Epithelial cell of proximal tubule (primary cell): Measurements from ENCODE around the gene CELF4. TPM values are rescaled to one million over a fixed set of nuclear protein-coding genes. Genes with fewer than 3 reads are reported as not detected.

Source experiments
- DNase-seq: peaks from one replicate; pipeline ENCODE4 v3.0.0-alpha.2; 2011; ENCODE audit warnings: low read depth
- H3K4me3 ChIP-seq: 2 replicates; pipeline ENCODE4 v1.5.1; 2011; ENCODE audit warnings: low read depth, mild to moderate bottlenecking, low read length
- total RNA-seq: library from RNA; depleted of rRNA; stranded (reverse); fragments of >200 nt; gene quantifications from 2 replicates; pipeline ENCODE4 v1.2.3, GENCODE V29; 2015
- TF ChIP-seq, protein P1 (sequence below): conservative IDR thresholded peaks from 2 replicates; pipeline ENCODE4 v1.5.1; 2012; ENCODE audit warnings: low read depth, mild to moderate bottlenecking, low read length

The CELF4 gene
- total RNA-seq, 1 donor from 2014 or later = not detected

DNA sequence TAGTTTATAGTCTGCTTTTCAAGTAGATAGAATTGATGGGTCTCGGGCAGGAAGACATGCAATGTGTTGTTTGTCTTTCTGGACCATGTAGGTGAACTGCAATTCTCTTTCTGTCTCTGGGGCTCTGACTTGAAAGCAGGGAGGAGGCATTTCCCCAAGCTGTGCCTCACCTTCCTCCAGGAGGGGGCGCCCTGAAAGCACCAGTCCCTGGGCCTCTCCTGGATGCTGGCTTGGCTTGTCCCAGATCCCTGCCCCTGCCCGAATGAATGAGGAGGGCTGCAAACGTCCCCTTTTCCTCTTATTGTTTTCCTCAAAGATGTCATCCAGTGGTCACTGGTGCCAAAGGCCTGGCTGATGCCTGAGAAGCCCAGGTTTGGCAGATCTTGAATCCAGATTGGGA, 270.6 kb downstream of the CELF4 start:
- DNase-seq = no peak

DNA sequence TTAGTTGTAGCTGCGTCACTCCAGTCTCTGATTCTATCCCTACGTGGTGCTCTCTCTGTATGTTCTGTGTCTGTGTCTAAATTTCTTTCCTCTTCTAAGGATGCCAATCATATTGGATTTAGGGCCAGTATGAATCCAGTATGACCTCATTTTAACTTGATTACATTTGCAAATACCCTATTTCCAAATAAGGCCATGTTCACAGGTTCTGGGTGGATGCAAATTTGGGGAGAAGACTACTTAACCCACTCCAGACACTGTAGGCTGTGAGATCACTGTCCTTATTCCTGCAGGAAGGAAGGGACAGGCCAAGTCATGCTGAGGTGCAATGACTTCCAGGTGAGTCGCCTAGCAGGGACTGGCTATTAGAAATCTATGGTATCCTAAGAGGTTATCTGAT, 272.2 kb downstream of the CELF4 start:
- DNase-seq = no peak
- no peak overlapping the region for H3K4me3 ChIP-seq
- TF ChIP-seq, protein P1, sequence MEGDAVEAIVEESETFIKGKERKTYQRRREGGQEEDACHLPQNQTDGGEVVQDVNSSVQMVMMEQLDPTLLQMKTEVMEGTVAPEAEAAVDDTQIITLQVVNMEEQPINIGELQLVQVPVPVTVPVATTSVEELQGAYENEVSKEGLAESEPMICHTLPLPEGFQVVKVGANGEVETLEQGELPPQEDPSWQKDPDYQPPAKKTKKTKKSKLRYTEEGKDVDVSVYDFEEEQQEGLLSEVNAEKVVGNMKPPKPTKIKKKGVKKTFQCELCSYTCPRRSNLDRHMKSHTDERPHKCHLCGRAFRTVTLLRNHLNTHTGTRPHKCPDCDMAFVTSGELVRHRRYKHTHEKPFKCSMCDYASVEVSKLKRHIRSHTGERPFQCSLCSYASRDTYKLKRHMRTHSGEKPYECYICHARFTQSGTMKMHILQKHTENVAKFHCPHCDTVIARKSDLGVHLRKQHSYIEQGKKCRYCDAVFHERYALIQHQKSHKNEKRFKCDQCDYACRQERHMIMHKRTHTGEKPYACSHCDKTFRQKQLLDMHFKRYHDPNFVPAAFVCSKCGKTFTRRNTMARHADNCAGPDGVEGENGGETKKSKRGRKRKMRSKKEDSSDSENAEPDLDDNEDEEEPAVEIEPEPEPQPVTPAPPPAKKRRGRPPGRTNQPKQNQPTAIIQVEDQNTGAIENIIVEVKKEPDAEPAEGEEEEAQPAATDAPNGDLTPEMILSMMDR = no peak

More for the DNA sequence above, 270.6 kb downstream of the CELF4 start:
- TF ChIP-seq, protein P1 = peak; percentile 80
- no peak overlapping the region for H3K4me3 ChIP-seq

DNA sequence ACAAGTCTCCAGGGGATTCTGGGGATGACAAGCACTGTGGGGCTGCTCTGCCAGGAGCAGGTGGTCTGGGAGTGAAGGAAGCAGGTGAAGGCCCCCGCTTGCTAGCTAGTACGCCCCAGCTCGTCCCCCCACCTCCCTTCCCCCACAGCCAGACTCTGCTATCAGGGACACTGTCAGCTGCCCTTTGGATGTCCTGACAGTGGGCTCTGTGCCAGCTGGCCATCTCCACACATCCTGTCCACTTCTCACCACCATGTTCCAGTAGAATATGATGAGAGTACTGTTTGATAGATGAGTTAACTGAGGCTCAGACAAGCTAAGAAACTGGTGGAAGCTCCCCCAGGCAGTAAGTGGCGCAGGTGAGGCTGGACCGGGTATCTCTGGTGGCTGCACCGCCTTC, 276.2 kb downstream of the CELF4 start:
- DNase-seq = no peak
- TF ChIP-seq, protein P1 = no peak
- H3K4me3 ChIP-seq = no peak overlapping the region

DNA sequence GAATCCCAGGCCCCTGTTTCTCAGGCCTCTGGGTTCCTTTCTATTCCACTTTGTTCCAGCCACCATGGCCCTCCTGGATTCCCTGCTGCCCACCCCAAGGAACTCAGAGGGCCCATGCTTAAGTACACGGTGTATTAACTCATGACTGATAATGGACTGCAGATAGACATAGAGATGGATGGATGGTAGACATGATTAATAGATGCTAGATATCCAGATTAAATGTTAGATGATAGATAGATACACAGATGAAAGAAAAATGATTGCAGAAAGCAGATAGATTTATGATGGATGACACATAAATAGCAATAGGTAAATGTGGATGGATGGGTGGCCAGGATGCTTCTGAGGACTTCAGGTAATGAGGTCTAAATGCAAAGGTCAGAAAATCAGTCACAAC, 278.0 kb downstream of the CELF4 start:
- H3K4me3 ChIP-seq = no peak overlapping the region
- DNase-seq = no peak
- TF ChIP-seq, protein P1 = no peak

DNA sequence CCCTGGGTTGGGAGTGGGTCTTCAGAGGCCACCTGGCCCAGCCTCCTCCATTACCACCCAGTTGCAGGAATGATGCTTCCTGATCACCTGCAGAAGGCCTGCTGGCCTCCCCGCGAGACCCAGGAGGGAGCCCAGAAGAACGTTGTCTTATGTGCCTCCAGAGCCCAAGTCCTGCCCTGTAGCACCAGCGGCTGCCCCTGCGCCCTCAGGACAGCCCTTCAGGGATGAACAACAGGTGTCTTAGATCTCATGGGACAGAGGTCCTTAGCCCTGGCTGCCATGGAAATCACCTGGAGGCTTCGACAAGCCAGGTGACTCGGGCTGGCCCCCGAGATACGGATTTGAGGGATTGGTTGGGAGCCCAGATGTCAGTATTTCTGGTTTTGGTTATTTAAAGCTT, 278.8 kb downstream of the CELF4 start:
- no peak for DNase-seq
- H3K4me3 ChIP-seq = no peak overlapping the region
- TF ChIP-seq, protein P1 = no peak

DNA sequence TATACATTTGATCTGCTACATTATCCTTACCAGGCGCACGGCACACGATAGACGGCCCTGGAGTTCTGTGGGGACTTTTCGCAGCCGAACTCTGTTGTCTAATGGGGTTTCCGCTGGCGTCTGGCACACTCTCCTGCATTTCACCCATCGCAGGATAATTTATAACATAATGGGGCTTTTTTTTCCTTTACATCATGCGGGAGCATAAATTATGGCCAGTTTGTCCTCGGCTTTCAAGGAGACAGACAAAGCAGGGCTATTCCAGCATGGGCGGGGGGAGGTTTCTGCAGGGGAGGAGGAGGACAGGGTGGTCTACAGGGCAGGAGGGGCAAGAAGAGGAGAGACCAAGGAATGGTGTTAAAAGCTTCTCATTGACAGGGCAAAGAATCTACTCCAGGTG, 279.8 kb downstream of the CELF4 start:
- TF ChIP-seq, protein P1 = no peak
- H3K4me3 ChIP-seq = no peak overlapping the region
- DNase-seq = no peak

DNA sequence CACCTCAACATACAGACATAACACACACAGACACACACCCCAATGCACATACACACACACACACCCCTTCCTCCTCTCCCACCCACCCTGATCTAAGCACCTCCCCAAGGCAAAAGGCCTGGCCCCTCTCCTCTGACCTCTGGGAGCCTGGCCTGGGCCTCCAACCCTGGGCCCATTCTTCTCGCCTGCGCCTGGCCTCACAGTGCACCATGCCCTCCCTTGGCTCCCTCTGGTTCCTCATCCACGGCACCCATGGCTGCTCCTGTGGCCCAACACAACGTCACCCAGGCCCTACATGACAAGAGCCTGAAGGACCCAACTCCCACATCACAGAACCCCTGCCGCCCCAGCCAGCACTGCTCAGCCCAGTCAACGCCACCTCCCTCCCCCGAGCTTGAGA, 281.3 kb downstream of the CELF4 start:
- no peak overlapping the region for H3K4me3 ChIP-seq
- TF ChIP-seq, protein P1 = no peak
- no peak for DNase-seq
